ENCODE results near the gene NUTM2A. TPM values are rescaled to one million over a fixed set of nuclear protein-coding genes. Genes with fewer than 3 reads are reported as not detected.
"Not testable (repeated sequence)": the region's sequence is repeated elsewhere in the genome, so short reads cannot be mapped to it uniquely, and the experiment has no call there.

The NUTM2A gene
- total RNA-seq, 1 donor from 2014 or later: 1.9 TPM

- intact Hi-C loops (cut with DNase I); ATAC-seq (ENCODE audit: poor library complexity); DNase-seq: not testable (repeated sequence)
Measured at GRCh38 chr10:87234854-87235253, 9.6 kb downstream of the NUTM2A start.

DNA sequence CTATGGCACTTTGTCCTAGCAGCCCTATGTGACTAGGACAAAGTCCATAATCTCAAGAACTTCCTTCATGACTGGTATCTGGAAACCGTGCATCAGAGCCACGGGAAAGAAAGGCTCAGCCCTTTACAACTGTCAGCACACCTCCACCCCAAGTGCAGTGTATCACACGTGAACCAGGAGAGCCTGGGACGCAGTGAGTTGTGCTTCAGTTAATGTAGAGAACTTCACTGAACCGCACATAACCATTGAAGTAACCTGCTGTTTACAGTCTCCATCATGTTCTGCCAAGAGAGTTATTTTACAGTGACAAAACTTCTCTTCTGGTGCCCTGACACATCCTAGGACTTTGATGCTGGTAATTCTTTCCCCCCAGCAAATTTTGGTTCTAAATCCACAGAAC lies 12.0 kb downstream of the NUTM2A start:
- ATAC-seq (ENCODE audit: poor library complexity); intact Hi-C loops (cut with DNase I); DNase-seq: not testable (repeated sequence)

DNA sequence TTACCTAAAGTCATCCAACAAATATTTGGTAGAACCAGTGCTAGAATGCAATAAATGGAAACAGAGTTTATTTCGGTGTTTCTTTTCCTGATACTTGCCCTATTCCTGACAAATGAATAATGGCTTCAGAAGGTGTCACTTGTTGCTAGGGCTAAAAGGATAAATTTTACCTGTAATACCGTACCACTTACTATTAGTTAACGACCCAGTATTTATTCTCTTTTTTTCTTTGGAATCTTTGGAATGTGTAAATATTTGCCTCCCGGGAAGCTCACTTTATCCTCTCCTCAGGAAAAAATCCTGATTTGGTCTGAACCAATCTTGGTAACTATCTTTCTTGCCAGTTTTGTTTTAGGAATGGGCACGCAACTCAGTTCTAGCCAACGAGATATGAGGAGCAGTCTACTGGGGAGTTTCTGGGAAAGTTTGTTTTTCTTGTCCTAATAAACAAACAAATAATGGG lies 14.1 kb downstream of the NUTM2A start:
- intact Hi-C loops (cut with DNase I); DNase-seq; ATAC-seq (ENCODE audit: poor library complexity): not testable (repeated sequence)

- intact Hi-C loops (cut with DNase I); ATAC-seq (ENCODE audit: poor library complexity); DNase-seq: not testable (repeated sequence)
Measured at GRCh38 chr10:87242192-87242591, 16.9 kb downstream of the NUTM2A start.

- ATAC-seq (ENCODE audit: poor library complexity); intact Hi-C loops (cut with DNase I); DNase-seq: not testable (repeated sequence)
Measured at GRCh38 chr10:87247335-87247734, 22.1 kb downstream of the NUTM2A start.

GRCh38 chr10:87248818-87249353 lies 23.6 kb downstream of the NUTM2A start:
- ATAC-seq (ENCODE audit: poor library complexity); intact Hi-C loops (cut with DNase I): not testable (repeated sequence)

GRCh38 chr10:87280749-87281392 lies 55.6 kb downstream of the NUTM2A start:
- peak; percentile 62 for ATAC-seq (ENCODE audit: poor library complexity)
- DNase-seq; intact Hi-C loops (cut with DNase I): not testable (repeated sequence)

More at GRCh38 chr10:87248818-87249353, 23.6 kb downstream of the NUTM2A start:
- not testable (repeated sequence) for DNase-seq

Other genes with a start within 250 kb of the NUTM2A start
- not detected for gene FAM25A, start 205.2 kb upstream of the NUTM2A start, total RNA-seq
- 101 TPM for gene GLUD1, start 130.6 kb upstream of the NUTM2A start, total RNA-seq
- gene SHLD2, start 130.2 kb upstream of the NUTM2A start, total RNA-seq: 9.6 TPM
- gene NUTM2D, start 132.3 kb downstream of the NUTM2A start, total RNA-seq: 4.0 TPM

Data from Right ventricle myocardium superior (tissue), 1 donor.